ENCODE data around the gene GBF1.
A peak's percentile ranks its signal among the peaks of the same experiment; 100 is the strongest.

Gene GBF1

GRCh38 chr10:102245082-102245931 lies at the start of gene GBF1:
Gene GBF1, plus strand, starts transcription at chr10:102245532. Its CDS starts 13,407 bp downstream, at chr10:102258939.
- no peaks in the 10 kb centered on the region for H3K36me3 ChIP-seq (ENCODE audit: control insufficient read depth, insufficient read depth, low read length)
- H3K9ac ChIP-seq = peak within 1 kb of the TSS; percentile 11
- peaks cover 29% of the 10 kb centered on the region for H3K4me1 ChIP-seq
- no peaks in the 10 kb centered on the region for H3K27me3 ChIP-seq (ENCODE audit: control insufficient read depth, insufficient read depth, low read length)
- TF ChIP-seq CTCF (IDR thresholded peaks at IDR 0.05) = no peak
- H3K27ac ChIP-seq = peak within 1 kb of the TSS; percentile 77
- H3K79me2 ChIP-seq = peaks cover 44% of the 10 kb centered on the region
- H2AFZ ChIP-seq = peak within 1 kb of the TSS; percentile 75
- H3K4me2 ChIP-seq (ENCODE audit: low read length) = peak within 1 kb of the TSS; percentile 70
- H3K9me3 ChIP-seq (ENCODE audit: control insufficient read depth, low read length) = no peaks in the 10 kb centered on the region
- peak within 1 kb of the TSS; percentile 83 for H3K4me3 ChIP-seq (ENCODE audit: low read depth, low read length)

- no peak overlapping the region for H3K4me2 ChIP-seq (ENCODE audit: low read length)
Measured at GRCh38 chr10:102196893-102197292, 48.4 kb upstream of the GBF1 start.

GRCh38 chr10:102198027-102198426 lies 47.3 kb upstream of the GBF1 start:
- H3K4me1 ChIP-seq = peaks cover 8% of the 10 kb centered on the region
- no peak overlapping the region for H3K4me3 ChIP-seq (ENCODE audit: low read depth, low read length)
- H3K79me2 ChIP-seq = no peaks in the 10 kb centered on the region
- no peak overlapping the region for H3K27ac ChIP-seq
- H3K36me3 ChIP-seq (ENCODE audit: control insufficient read depth, insufficient read depth, low read length) = no peaks in the 10 kb centered on the region
- H3K4me2 ChIP-seq (ENCODE audit: low read length) = no peak overlapping the region
- no peaks in the 10 kb centered on the region for H3K9me3 ChIP-seq (ENCODE audit: control insufficient read depth, low read length)
- H2AFZ ChIP-seq = no peak overlapping the region
- no peak overlapping the region for H3K9ac ChIP-seq
- TF ChIP-seq CTCF (IDR thresholded peaks at IDR 0.05) = no peak
- no peaks in the 10 kb centered on the region for H3K27me3 ChIP-seq (ENCODE audit: control insufficient read depth, insufficient read depth, low read length)

More at GRCh38 chr10:102196893-102197292, 48.4 kb upstream of the GBF1 start:
- no peak overlapping the region for H3K9ac ChIP-seq
- H3K36me3 ChIP-seq (ENCODE audit: control insufficient read depth, insufficient read depth, low read length) = no peaks in the 10 kb centered on the region
- H3K4me3 ChIP-seq (ENCODE audit: low read depth, low read length) = no peak overlapping the region
- no peak for TF ChIP-seq CTCF (IDR thresholded peaks at IDR 0.05)
- H3K79me2 ChIP-seq = no peaks in the 10 kb centered on the region
- H3K27ac ChIP-seq = no peak overlapping the region
- H3K27me3 ChIP-seq (ENCODE audit: control insufficient read depth, insufficient read depth, low read length) = no peaks in the 10 kb centered on the region
- peaks cover 8% of the 10 kb centered on the region for H3K4me1 ChIP-seq
- no peaks in the 10 kb centered on the region for H3K9me3 ChIP-seq (ENCODE audit: control insufficient read depth, low read length)
- no peak overlapping the region for H2AFZ ChIP-seq

- Histone ChIP-seq H3K79me2 (no peaks in the 10 kb centered on the region), H3K27me3 (ENCODE audit: control insufficient read depth, insufficient read depth, low read length) (no peaks in the 10 kb centered on the region), H3K36me3 (ENCODE audit: control insufficient read depth, insufficient read depth, low read length) (no peaks in the 10 kb centered on the region), H3K4me3 (ENCODE audit: low read depth, low read length) (no peak overlapping the region), H2AFZ (no peak overlapping the region), H3K27ac (no peak overlapping the region), H3K9me3 (ENCODE audit: control insufficient read depth, low read length) (no peaks in the 10 kb centered on the region), H3K9ac (no peak overlapping the region), H3K4me2 (ENCODE audit: low read length) (no peak overlapping the region), H3K4me1 (peaks cover 8% of the 10 kb centered on the region)
- TF ChIP-seq CTCF (IDR thresholded peaks at IDR 0.05) = no peak
Measured at GRCh38 chr10:102200751-102201640, 44.3 kb upstream of the GBF1 start.
